Panc1 (cell line): Measurements from ENCODE around the gene NMNAT3. TPM values are rescaled to one million over a fixed set of nuclear protein-coding genes. Genes with fewer than 3 reads are reported as not detected.

Experiments used
- ATAC-seq: fragments of 200-7000 bp; cut with Tn5 transposase; 2 replicates; pipeline ENCODE4 v1.9.1; 2020; ENCODE audit warnings: mild to moderate bottlenecking, moderate library complexity
- BruUV-seq: library from RNA; stranded (reverse); fragments of 400-500 nt; replicated peaks from 2 replicates; lab custom pipeline; 2021; lab: Mats Ljungman, UMichigan
- CTCF ChIA-PET: fragments of 300-600 bp; sonication (Branson Sonifier 250); formaldehyde crosslinking; loops from one replicate; lab custom pipeline; 2022; ENCODE audit warnings: antibody characterized with exemption; lab: Charles Lee
- POLR2A ChIA-PET: fragments of 300-600 bp; sonication (Branson Sonifier 250); formaldehyde crosslinking; loops from one replicate; lab custom pipeline; 2022; ENCODE audit warnings: antibody characterized with exemption; lab: Charles Lee
- DNase-seq: peaks from one replicate; pipeline ENCODE4 v3.0.0-alpha.2; 2010; ENCODE audit warnings: low read depth, low spot score
- H3K27ac ChIP-seq: 2 replicates; pipeline ENCODE4 v1.5.1; 2011; ENCODE audit warnings: mild to moderate bottlenecking, low read length, inconsistent platforms
- H3K27me3 ChIP-seq: fragments of 200-500 bp; sonication (Bioruptor generic); 2 replicates; pipeline ENCODE4 v1.6.0; 2014; ENCODE audit warnings: low read length, inconsistent platforms; ENCODE audit not compliant: control insufficient read depth, insufficient read depth
- H3K36me3 ChIP-seq: fragments of 200-500 bp; sonication (Bioruptor generic); 2 replicates; pipeline ENCODE4 v1.5.1; 2014; ENCODE audit warnings: inconsistent platforms, mild to moderate bottlenecking, low read length, moderate library complexity; ENCODE audit not compliant: control insufficient read depth, insufficient read depth
- H3K4me1 ChIP-seq: 2 replicates; pipeline ENCODE4 v1.5.1; 2011; ENCODE audit warnings: inconsistent platforms, mild to moderate bottlenecking, low read length, moderate library complexity; ENCODE audit not compliant: control insufficient read depth, insufficient read depth
- H3K4me3 ChIP-seq, 2 experiments: 2 replicates each; pipeline ENCODE4 v1.5.1; 2011 to 2012; ENCODE audit warnings: low read depth in 2 of 2, low read length in 2 of 2, mild to moderate bottlenecking in 2 of 2, inconsistent platforms in 1 of 2, moderate library complexity in 1 of 2
- H3K9me3 ChIP-seq: fragments of 200-500 bp; sonication (Bioruptor generic); 2 replicates; pipeline ENCODE4 v1.5.1; 2014; ENCODE audit warnings: low read depth, mild to moderate bottlenecking, inconsistent platforms, low read length, moderate library complexity; ENCODE audit not compliant: control insufficient read depth, insufficient read depth
- CTCF ChIP-seq: fragments of 450-650 bp; IDR thresholded peaks from 2 replicates; pipeline ENCODE4 v1.5.1; 2017; ENCODE audit warnings: mild to moderate bottlenecking
- POLR2AphosphoS5 ChIP-seq: IDR thresholded peaks from 2 replicates; pipeline ENCODE4 v1.6.1; 2012; ENCODE audit warnings: mild to moderate bottlenecking, low read depth, low read length, moderate library complexity
- REST ChIP-seq, 2 experiments: IDR thresholded peaks; 2 replicates each; pipeline ENCODE4 v1.6.1; 2011 to 2012; ENCODE audit warnings: low read depth in 2 of 2, control low read depth in 1 of 2, low read length in 1 of 2, mild to moderate bottlenecking in 1 of 2, moderate library complexity in 1 of 2; ENCODE audit not compliant: insufficient read depth in 1 of 2
- SIN3A ChIP-seq: IDR thresholded peaks from 2 replicates; pipeline ENCODE4 v1.6.1; 2012; ENCODE audit warnings: low read depth, mild to moderate bottlenecking, low read length, moderate library complexity, borderline replicate concordance; ENCODE audit not compliant: insufficient read depth
- TCF7L2 ChIP-seq: IDR thresholded peaks from 2 replicates; pipeline ENCODE4 v1.6.1; 2011; ENCODE audit warnings: mild to moderate bottlenecking, low read depth, low read length, inconsistent platforms
- in situ Hi-C: cut with HindIII; loops from 2 replicates; pipeline ENCODE4 v1.10.0; 2016; ENCODE audit warnings: low sequenced_read_pairs, low pct_unique_long_range_greater_than_20kb
- intact Hi-C: fragments of 100-400 bp; cut with micrococcal nuclease; formaldehyde crosslinking; loops from one replicate; pipeline ENCODE4 v1.10.0; 2022; ENCODE audit not compliant: unreplicated experiment
- total RNA-seq: library from RNA; stranded (reverse); gene quantifications from one replicate; pipeline ENCODE4 v1.2.1, GENCODE V29; 2021; ENCODE audit not compliant: unreplicated experiment

NMNAT3 gene
- total RNA-seq, 1 experiment from 2014 or later: 1.9 TPM

- Histone ChIP-seq H3K4me3 (no peak overlapping the region), H3K27me3 (peaks cover 4% of the 10 kb centered on the region; the same call in 1 of the 2 replicates), H3K4me1 (0 out of 2 replicates have a peak, but pooled peaks cover 3% of the 10 kb centered on the region), H3K27ac (no peak overlapping the region), H3K9me3 (no peaks in the 10 kb centered on the region), H3K36me3 (no peaks in the 10 kb centered on the region; the same call in 1 of the 2 replicates)
- CTCF ChIA-PET: interaction anchor here (0.6 kb wide), 1 partner anchor 1377 kb away, joined by 7 read pairs; no protein-coding TSS in a partner anchor
- in situ Hi-C loops: no loop called here
- no TSS peak for BruUV-seq
- POLR2A ChIA-PET: no interaction called here
- ATAC-seq (no peak), DNase-seq (no peak)
- no peak for TF ChIP-seq POLR2AphosphoS5
- intact Hi-C loops: no loop called here
These were observed 136.1 kb downstream of the NMNAT3 start for GRCh38 chr3:139541532-139542288.

GRCh38 chr3:139540651-139541531 lies 136.9 kb downstream of the NMNAT3 start:
- Histone ChIP-seq H3K4me3 (no peak overlapping the region), H3K4me1 (0 out of 2 replicates have a peak, but pooled peaks cover 3% of the 10 kb centered on the region), H3K9me3 (no peaks in the 10 kb centered on the region), H3K36me3 (no peaks in the 10 kb centered on the region; the same call in 1 of the 2 replicates), H3K27me3 (peaks cover 4% of the 10 kb centered on the region; the same call in 1 of the 2 replicates), H3K27ac (no peak overlapping the region)
- no peak for TF ChIP-seq POLR2AphosphoS5
- TF ChIP-seq REST (IDR thresholded peaks at IDR 0.05; ENCODE audit: insufficient read depth in 1 of 2, low read depth in 2 of 2, low read length in 1 of 2): no peak
- no peak for TF ChIP-seq CTCF
- TF ChIP-seq TCF7L2: no peak
- TF ChIP-seq SIN3A: no peak
- ChIA-PET POLR2A (no interaction called here), CTCF (no interaction called here)
- no peak for ATAC-seq
- BruUV-seq: no TSS peak
- no peak for DNase-seq
- in situ Hi-C loops: no loop called here
- intact Hi-C loops: no loop called here
